Liver (tissue), 9 donors: ENCODE measurements around the gene ZNF527. TPM values are rescaled to one million over a fixed set of nuclear protein-coding genes. Genes with fewer than 3 reads are reported as not detected.
"Not testable (repeated sequence)": the region's sequence is repeated elsewhere in the genome, so short reads cannot be mapped to it uniquely, and the experiment has no call there.

ENCODE experiments used
- DNase-seq: peaks from one replicate; pipeline ENCODE4 v3.0.0-alpha.2; 2017; ENCODE audit warnings: low spot score
- H3K27ac ChIP-seq, 2 donors: one replicate each; pipeline ENCODE4 v1.7.0; 2013; ENCODE audit warnings: inconsistent platforms in 2 of 2, low read length in 2 of 2, control low read depth in 1 of 2, low read depth in 1 of 2, mild to moderate bottlenecking in 1 of 2
- H3K27me3 ChIP-seq, 4 donors: one replicate each; pipeline versions ENCODE4 v1.6.1 to v1.7.0; 2013; ENCODE audit warnings: low read length in 3 of 4, inconsistent platforms in 1 of 4, mild to moderate bottlenecking in 1 of 4, moderate library complexity in 1 of 4; ENCODE audit not compliant: control insufficient read depth in 4 of 4, insufficient read depth in 4 of 4
- H3K36me3 ChIP-seq, 4 donors: one replicate each; pipeline versions ENCODE4 v1.6.1 to v1.7.0; 2013; ENCODE audit warnings: low read length in 3 of 4, mild to moderate bottlenecking in 3 of 4, low read depth in 1 of 4, moderate library complexity in 1 of 4; ENCODE audit not compliant: control insufficient read depth in 4 of 4, insufficient read depth in 3 of 4
- H3K4me1 ChIP-seq, 4 donors: one replicate each; pipeline versions ENCODE4 v1.6.1 to v1.7.0; 2013; ENCODE audit warnings: low read length in 3 of 4, mild to moderate bottlenecking in 3 of 4, moderate library complexity in 1 of 4; ENCODE audit not compliant: control insufficient read depth in 4 of 4, insufficient read depth in 4 of 4
- H3K4me3 ChIP-seq, 3 donors: one replicate each; pipeline versions ENCODE4 v1.6.1 to v1.7.0; 2013; ENCODE audit warnings: low read length in 3 of 3, control low read depth in 1 of 3, low read depth in 1 of 3, mild to moderate bottlenecking in 1 of 3
- H3K9ac ChIP-seq, 2 donors: one replicate each; pipeline ENCODE4 v1.7.0; 2013; ENCODE audit warnings: low read length in 2 of 2, mild to moderate bottlenecking in 2 of 2, moderate library complexity in 2 of 2, control low read depth in 1 of 2, low read depth in 1 of 2
- H3K9me3 ChIP-seq, 4 donors: one replicate each; pipeline versions ENCODE4 v1.6.1 to v1.7.0; 2013; ENCODE audit warnings: low read length in 3 of 4; ENCODE audit not compliant: control insufficient read depth in 4 of 4
- EGR1 ChIP-seq, 2 donors: IDR thresholded peaks; 2 replicates each; pipeline ENCODE4 v1.6.1; 2016 to 2018; ENCODE audit warnings: antibody characterized with exemption in 2 of 2, low read depth in 2 of 2
- FOXA1 ChIP-seq: IDR thresholded peaks from 2 replicates; pipeline ENCODE4 v1.6.1; 2016; ENCODE audit warnings: antibody characterized with exemption
- FOXA2 ChIP-seq: IDR thresholded peaks from 2 replicates; pipeline ENCODE4 v1.6.1; 2016; ENCODE audit warnings: antibody characterized with exemption
- GABPA ChIP-seq, 2 donors: IDR thresholded peaks in 1 of 2; conservative IDR thresholded peaks in 1 of 2; 2 replicates each; pipeline ENCODE4 v1.6.1; 2016; ENCODE audit warnings: antibody characterized with exemption in 2 of 2, mild to moderate bottlenecking in 1 of 2, moderate library complexity in 1 of 2
- HNF4G ChIP-seq: IDR thresholded peaks from 2 replicates; pipeline ENCODE4 v1.6.1; 2016; ENCODE audit warnings: antibody characterized with exemption
- NR2F2 ChIP-seq: IDR thresholded peaks from 2 replicates; pipeline ENCODE4 v1.6.1; 2016; ENCODE audit warnings: antibody characterized with exemption
- RAD21 ChIP-seq, 2 donors: IDR thresholded peaks; 2 replicates each; pipeline ENCODE4 v1.6.1; 2016; ENCODE audit warnings: antibody characterized with exemption in 2 of 2, mild to moderate bottlenecking in 2 of 2
- RXRA ChIP-seq, 2 donors: IDR thresholded peaks; 2 replicates each; pipeline ENCODE4 v1.6.1; 2017 to 2018; ENCODE audit warnings: antibody characterized with exemption in 2 of 2, mild to moderate bottlenecking in 1 of 2
- SP1 ChIP-seq: IDR thresholded peaks from 2 replicates; pipeline ENCODE4 v1.6.1; 2018; ENCODE audit warnings: antibody characterized with exemption, mild to moderate bottlenecking
- TAF1 ChIP-seq: conservative IDR thresholded peaks from 2 replicates; pipeline ENCODE4 v1.6.1; 2016; ENCODE audit warnings: antibody characterized with exemption, mild to moderate bottlenecking
- YY1 ChIP-seq: IDR thresholded peaks from 2 replicates; pipeline ENCODE4 v1.6.1; 2016; ENCODE audit warnings: antibody characterized with exemption, mild to moderate bottlenecking
- WGBS: extraction: QIAGEN DNeasy Blood & Tissue Kit; methylation state at CpG from one replicate; pipeline ENCODE4 v1.1.7; 2013; 5-methylcytosine and 5-hydroxymethylcytosine counted together
- polyA plus RNA-seq, 2 donors: library from polyadenylated mRNA; stranded (reverse) in 1 of 2; unstranded in 1 of 2; fragments of 200-250 nt in 1 of 2; fragments of >200 nt in 1 of 2; fragmentation: Nextera tagmentation in 1 of 2; extraction: Ambion mirVana in 1 of 2; gene quantifications; one replicate each; pipeline versions ENCODE4 v1.2.1 to v1.2.3, GENCODE V29; 2013 to 2015
- total RNA-seq, 2 donors: library from RNA; depleted of rRNA; stranded (reverse); fragments of >200 nt; gene quantifications; one replicate each; pipeline ENCODE4 v1.2.3, GENCODE V29; 2014
- TF ChIP-seq, protein P1 (sequence below): IDR thresholded peaks from 2 replicates; pipeline ENCODE4 v1.6.1; 2016; ENCODE audit warnings: antibody characterized with exemption, mild to moderate bottlenecking
- TF ChIP-seq, protein P2 (sequence below): IDR thresholded peaks from 2 replicates; pipeline ENCODE4 v1.6.1; 2016; ENCODE audit warnings: antibody characterized with exemption
- TF ChIP-seq, protein P3 (sequence below): fragments of 150-350 bp; IDR thresholded peaks from 2 replicates; pipeline ENCODE4 v1.5.1; 2017; ENCODE audit warnings: improper control_type of control experiment, low read depth, low read length; ENCODE audit not compliant: missing input control
- donor health status: healthy.
- donor health status: healthy.
- donor health status: healthy.
- donor health status: healthy.
- donor health status: healthy.

ZNF527 gene
- total and polyA plus RNA-seq, 4 donors = 0.79 to 4.2 (median 2.0) TPM

DNA sequence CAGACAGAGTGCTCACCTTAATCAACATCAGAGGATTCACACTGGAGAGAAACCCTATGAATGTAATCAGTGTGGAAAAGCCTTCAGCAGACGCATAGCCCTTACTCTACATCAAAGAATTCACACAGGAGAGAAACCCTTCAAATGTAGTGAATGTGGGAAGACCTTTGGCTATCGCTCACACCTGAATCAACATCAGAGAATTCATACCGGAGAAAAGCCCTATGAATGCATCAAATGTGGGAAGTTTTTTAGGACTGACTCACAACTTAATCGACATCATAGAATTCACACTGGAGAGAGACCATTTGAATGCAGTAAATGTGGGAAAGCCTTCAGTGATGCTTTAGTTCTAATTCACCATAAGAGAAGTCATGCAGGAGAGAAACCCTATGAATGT is 18.3 kb downstream of the ZNF527 start:
- TF ChIP-seq RXRA (IDR thresholded peaks at IDR 0.05) (no peak), RAD21 (IDR thresholded peaks at IDR 0.05) (no peak), EGR1 (IDR thresholded peaks at IDR 0.05; ENCODE audit: low read depth in 2 of 2) (no peak), FOXA1 (no peak)
- no peak overlapping the region for H3K9ac ChIP-seq
- peaks cover 37 to 85% (median 67%) of the 10 kb centered on the region in 4 donors for H3K9me3 ChIP-seq
- H3K27me3 ChIP-seq = no peaks in the 10 kb centered on the region
- no peak for DNase-seq
- H3K4me3 ChIP-seq = peak overlapping the region in 2 of 3 donors; percentile 47 to 57
- no peaks in the 10 kb centered on the region for H3K4me1 ChIP-seq
- peaks cover 11 to 53% (median 49%) of the 10 kb centered on the region in 4 donors for H3K36me3 ChIP-seq
- H3K27ac ChIP-seq = no peak overlapping the region
- WGBS = 98% methylated on average over 4 of the region's 4 CpGs

DNA sequence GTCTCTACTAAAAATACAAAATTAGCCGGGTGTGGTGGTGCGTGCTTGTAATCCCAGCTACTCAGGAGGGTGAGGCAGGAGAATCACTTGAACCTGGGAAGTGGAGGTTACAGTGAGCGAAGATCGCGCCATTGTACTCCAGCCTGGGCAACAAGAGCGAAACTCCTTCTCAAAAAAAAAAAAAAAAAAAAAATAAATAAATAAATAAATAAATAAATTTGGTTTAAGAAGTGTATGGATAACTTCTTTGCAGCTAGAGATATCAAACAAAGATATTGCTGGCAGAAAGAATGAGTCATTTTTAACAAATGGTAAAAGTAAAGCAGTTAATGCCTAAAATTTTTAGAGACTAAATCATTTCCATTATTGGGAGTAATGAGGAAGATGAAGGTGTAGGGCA is 20.5 kb downstream of the ZNF527 start:
- DNase-seq, H3K9ac ChIP-seq, H3K4me3 ChIP-seq, H3K27ac ChIP-seq, H3K27me3 ChIP-seq, H3K4me1 ChIP-seq: not testable (repeated sequence)
- Histone ChIP-seq H3K9me3 (peaks cover 35 to 85% (median 60%) of the 10 kb centered on the region in 4 donors), H3K36me3 (peaks cover 7 to 34% (median 31%) of the 10 kb centered on the region in 4 donors)
- 91% methylated on average over 6 of the region's 6 CpGs for WGBS

DNA sequence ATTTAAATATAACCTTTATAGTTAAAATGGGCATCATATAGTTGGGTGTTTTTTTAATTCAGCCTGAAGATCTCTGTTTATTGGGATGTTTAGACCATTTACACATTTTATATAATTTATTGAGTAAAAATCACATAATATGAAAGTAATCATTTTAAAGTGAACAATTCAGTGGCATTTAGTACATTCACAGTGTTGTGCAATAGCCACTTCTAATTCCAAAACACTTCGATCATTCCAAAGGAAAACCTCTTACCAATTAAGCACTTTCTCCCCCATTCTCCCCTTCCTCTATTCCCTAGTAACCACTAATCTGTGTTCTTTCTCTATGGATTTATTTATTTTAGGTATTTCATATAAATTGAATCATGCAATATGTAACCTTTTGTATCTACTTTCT is 30.2 kb downstream of the ZNF527 start:
- Histone ChIP-seq H3K4me1 (no peaks in the 10 kb centered on the region), H3K27me3 (no peaks in the 10 kb centered on the region), H3K9ac (no peak overlapping the region), H3K4me3 (peak overlapping the region in 2 of 3 donors; percentile 19 to 47), H3K9me3 (peaks cover 35 to 68% (median 52%) of the 10 kb centered on the region in 4 donors), H3K36me3 (no peaks in the 10 kb centered on the region), H3K27ac (no peak overlapping the region)
- TF ChIP-seq GABPA (IDR thresholded peaks at IDR 0.05 in 1 of 2, conservative IDR thresholded peaks at IDR 0.05 in 1 of 2) (no peak), HNF4G (no peak), FOXA2 (no peak), TAF1 (no peak)
- TF ChIP-seq, protein P1, sequence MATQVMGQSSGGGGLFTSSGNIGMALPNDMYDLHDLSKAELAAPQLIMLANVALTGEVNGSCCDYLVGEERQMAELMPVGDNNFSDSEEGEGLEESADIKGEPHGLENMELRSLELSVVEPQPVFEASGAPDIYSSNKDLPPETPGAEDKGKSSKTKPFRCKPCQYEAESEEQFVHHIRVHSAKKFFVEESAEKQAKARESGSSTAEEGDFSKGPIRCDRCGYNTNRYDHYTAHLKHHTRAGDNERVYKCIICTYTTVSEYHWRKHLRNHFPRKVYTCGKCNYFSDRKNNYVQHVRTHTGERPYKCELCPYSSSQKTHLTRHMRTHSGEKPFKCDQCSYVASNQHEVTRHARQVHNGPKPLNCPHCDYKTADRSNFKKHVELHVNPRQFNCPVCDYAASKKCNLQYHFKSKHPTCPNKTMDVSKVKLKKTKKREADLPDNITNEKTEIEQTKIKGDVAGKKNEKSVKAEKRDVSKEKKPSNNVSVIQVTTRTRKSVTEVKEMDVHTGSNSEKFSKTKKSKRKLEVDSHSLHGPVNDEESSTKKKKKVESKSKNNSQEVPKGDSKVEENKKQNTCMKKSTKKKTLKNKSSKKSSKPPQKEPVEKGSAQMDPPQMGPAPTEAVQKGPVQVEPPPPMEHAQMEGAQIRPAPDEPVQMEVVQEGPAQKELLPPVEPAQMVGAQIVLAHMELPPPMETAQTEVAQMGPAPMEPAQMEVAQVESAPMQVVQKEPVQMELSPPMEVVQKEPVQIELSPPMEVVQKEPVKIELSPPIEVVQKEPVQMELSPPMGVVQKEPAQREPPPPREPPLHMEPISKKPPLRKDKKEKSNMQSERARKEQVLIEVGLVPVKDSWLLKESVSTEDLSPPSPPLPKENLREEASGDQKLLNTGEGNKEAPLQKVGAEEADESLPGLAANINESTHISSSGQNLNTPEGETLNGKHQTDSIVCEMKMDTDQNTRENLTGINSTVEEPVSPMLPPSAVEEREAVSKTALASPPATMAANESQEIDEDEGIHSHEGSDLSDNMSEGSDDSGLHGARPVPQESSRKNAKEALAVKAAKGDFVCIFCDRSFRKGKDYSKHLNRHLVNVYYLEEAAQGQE = no peak
- TF ChIP-seq, protein P2, sequence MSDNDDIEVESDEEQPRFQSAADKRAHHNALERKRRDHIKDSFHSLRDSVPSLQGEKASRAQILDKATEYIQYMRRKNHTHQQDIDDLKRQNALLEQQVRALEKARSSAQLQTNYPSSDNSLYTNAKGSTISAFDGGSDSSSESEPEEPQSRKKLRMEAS = no peak
- DNase-seq = no peak
- 97% methylated on average over 1 of the region's 1 CpG for WGBS

DNA sequence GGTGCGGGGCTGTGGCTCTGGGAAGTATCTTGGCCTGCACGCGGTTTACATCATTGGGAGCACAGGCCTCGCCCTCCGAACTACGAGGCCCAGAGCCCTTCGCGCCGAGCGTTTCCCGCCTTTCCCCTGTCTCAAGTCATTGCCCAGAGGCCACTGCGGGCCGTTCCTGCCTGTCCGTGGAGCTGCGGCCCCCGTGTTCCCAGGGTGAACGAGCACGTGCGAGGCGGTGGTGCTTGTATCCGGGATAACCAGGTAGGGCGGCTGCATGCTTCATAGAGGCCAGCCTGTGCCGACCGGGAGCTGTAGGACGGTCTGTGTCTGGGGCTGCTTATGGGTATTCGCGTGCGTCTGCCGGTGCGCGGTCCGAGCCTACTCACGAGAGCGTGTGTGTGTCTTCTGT is 32.5 kb downstream of the ZNF527 start:
- no peak for DNase-seq
- peaks cover 38 to 65% (median 51%) of the 10 kb centered on the region in 4 donors for H3K9me3 ChIP-seq
- 39% methylated on average over 34 of the region's 34 CpGs for WGBS
- peak overlapping the region in 2 of 3 donors; percentile 44 to 67 for H3K4me3 ChIP-seq
- no peaks in the 10 kb centered on the region for H3K27me3 ChIP-seq
- no peaks in the 10 kb centered on the region for H3K36me3 ChIP-seq
- no peak overlapping the region for H3K27ac ChIP-seq
- no peaks in the 10 kb centered on the region for H3K4me1 ChIP-seq
- no peak overlapping the region for H3K9ac ChIP-seq
- TF ChIP-seq, protein P3, sequence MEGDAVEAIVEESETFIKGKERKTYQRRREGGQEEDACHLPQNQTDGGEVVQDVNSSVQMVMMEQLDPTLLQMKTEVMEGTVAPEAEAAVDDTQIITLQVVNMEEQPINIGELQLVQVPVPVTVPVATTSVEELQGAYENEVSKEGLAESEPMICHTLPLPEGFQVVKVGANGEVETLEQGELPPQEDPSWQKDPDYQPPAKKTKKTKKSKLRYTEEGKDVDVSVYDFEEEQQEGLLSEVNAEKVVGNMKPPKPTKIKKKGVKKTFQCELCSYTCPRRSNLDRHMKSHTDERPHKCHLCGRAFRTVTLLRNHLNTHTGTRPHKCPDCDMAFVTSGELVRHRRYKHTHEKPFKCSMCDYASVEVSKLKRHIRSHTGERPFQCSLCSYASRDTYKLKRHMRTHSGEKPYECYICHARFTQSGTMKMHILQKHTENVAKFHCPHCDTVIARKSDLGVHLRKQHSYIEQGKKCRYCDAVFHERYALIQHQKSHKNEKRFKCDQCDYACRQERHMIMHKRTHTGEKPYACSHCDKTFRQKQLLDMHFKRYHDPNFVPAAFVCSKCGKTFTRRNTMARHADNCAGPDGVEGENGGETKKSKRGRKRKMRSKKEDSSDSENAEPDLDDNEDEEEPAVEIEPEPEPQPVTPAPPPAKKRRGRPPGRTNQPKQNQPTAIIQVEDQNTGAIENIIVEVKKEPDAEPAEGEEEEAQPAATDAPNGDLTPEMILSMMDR = no peak
- TF ChIP-seq GABPA (IDR thresholded peaks at IDR 0.05 in 1 of 2, conservative IDR thresholded peaks at IDR 0.05 in 1 of 2) (no peak), RAD21 (IDR thresholded peaks at IDR 0.05) (no peak), NR2F2 (no peak), EGR1 (IDR thresholded peaks at IDR 0.05; ENCODE audit: low read depth in 2 of 2) (no peak), SP1 (no peak), YY1 (no peak)
- TF ChIP-seq, protein P2 = no peak
- TF ChIP-seq, protein P1 = no peak
